Measurements from ENCODE around the gene IFFO2.
A peak's percentile ranks its signal among the peaks of the same experiment; 100 is the strongest.
"Not testable (repeated sequence)": the region's sequence is repeated elsewhere in the genome, so short reads cannot be mapped to it uniquely, and the experiment has no call there.

IFFO2 gene

DNA sequence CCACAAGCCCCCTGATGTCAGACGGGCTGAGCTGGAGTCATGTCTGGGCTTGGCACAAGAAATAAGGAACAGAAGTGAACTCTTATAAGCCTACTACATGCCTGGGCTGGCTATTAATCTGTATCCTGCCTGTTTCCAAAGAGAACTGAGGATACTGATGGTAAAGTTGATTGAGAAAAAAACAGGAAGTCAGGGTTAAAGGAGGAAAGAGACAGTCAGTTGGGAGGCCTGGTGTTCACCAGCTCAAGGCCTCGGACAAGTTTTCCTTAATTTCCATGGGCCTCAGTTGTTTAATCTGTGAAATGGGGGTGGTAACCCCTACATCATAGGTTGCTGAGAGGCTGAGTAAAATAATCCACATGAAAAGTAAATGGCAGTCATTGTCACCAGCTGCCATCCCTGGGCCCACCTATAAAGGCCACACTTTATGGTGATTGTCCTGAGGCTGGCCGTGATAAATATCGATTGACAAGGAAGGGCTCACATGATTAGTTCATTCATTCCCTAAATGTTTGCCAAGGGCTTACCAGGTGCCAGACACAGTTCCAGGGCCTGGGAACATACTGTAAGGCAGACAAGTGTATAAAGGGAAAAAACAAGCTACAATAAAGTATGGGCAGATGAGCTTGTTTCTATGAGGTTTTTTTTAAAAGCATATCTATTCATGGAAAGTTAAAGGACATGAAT, 57.0 kb downstream of the IFFO2 start:
- H3K9me3 Mint-ChIP-seq, result no peaks in the 10 kb centered on the region
- no peak overlapping the region for H3K4me3 Mint-ChIP-seq
- H3K36me3 Mint-ChIP-seq (ENCODE audit: insufficient read depth), result peaks cover 12% of the 10 kb centered on the region
- no peak overlapping the region for H3K27ac Mint-ChIP-seq (ENCODE audit: low read depth)
- DNase-seq (ENCODE audit: low spot score in 2 of 2) (no peak), ATAC-seq (replicated peaks; ENCODE audit: extremely low read depth, poor library complexity, severe bottlenecking) (no peak)
- H3K4me1 Mint-ChIP-seq, result peaks cover 22% of the 10 kb centered on the region
- H3K27me3 Mint-ChIP-seq, result no peaks in the 10 kb centered on the region

DNA sequence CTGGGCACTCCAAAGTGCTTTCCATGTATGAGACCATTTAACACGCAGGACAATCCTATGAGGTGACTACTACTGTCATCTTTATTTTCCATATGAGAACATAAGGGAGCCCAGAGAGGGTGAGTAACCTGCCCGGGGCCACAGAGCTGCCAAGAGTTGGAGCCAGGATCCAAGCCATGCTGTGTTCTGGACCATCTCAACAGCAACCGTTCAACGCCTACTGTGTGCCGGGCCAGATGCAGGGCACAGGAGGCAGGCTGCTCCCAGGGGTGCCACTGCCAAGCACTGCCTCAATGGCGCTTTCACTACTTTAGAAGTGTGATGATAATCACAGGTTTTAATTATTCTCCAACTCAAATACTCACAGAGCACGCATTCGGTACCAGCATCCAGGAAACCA, 57.9 kb downstream of the IFFO2 start:
- no peak overlapping the region for H3K4me3 Mint-ChIP-seq

GRCh38 chr1:18895317-18895716, 61.2 kb downstream of the IFFO2 start:
- no peak for DNase-seq (ENCODE audit: low spot score in 2 of 2)
- Mint-ChIP-seq H3K36me3 (ENCODE audit: insufficient read depth) (peaks cover 2% of the 10 kb centered on the region), H3K27me3 (no peaks in the 10 kb centered on the region), H3K9me3 (no peaks in the 10 kb centered on the region), H3K4me3 (no peak overlapping the region), H3K4me1 (no peaks in the 10 kb centered on the region), H3K27ac (ENCODE audit: low read depth) (no peak overlapping the region)
- ATAC-seq (replicated peaks; ENCODE audit: extremely low read depth, poor library complexity, severe bottlenecking), result no peak

More for the DNA sequence above, 57.9 kb downstream of the IFFO2 start:
- Mint-ChIP-seq H3K36me3 (ENCODE audit: insufficient read depth) (peaks cover 9% of the 10 kb centered on the region), H3K4me1 (peaks cover 21% of the 10 kb centered on the region), H3K27me3 (no peaks in the 10 kb centered on the region), H3K9me3 (no peaks in the 10 kb centered on the region), H3K27ac (ENCODE audit: low read depth) (no peak overlapping the region)
- no peak for ATAC-seq (replicated peaks; ENCODE audit: extremely low read depth, poor library complexity, severe bottlenecking)
- no peak for DNase-seq (ENCODE audit: low spot score in 2 of 2)

DNA sequence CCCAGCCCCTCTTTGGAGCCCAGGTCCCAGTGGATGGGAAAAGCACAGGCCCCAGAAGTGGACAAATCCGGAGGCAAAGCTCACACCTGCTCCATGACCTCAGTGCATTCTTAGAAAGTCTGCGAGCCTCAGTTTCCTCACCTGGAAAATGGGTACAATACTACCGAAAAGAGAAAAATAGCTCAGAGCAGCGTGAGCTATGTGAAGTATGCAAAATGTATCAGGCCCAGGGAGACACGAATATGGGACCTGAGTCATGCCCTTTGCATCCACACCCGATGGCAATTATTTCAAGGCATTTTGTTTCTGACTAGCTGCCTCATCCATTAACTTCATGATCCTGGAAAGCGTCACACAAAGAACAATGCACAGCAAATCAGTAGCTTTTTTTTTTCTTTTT, 63.4 kb downstream of the IFFO2 start:
- Mint-ChIP-seq H3K27me3 (no peaks in the 10 kb centered on the region), H3K4me1 (no peaks in the 10 kb centered on the region), H3K36me3 (ENCODE audit: insufficient read depth) (peaks cover 2% of the 10 kb centered on the region), H3K9me3 (no peaks in the 10 kb centered on the region), H3K4me3 (no peak overlapping the region), H3K27ac (ENCODE audit: low read depth) (no peak overlapping the region)
- no peak for ATAC-seq (replicated peaks; ENCODE audit: extremely low read depth, poor library complexity, severe bottlenecking)
- DNase-seq (ENCODE audit: low spot score in 2 of 2), result no peak

GRCh38 chr1:18891858-18892257, 64.6 kb downstream of the IFFO2 start:
- ATAC-seq (replicated peaks; ENCODE audit: extremely low read depth, poor library complexity, severe bottlenecking); H3K4me3 Mint-ChIP-seq; H3K27me3 Mint-ChIP-seq; H3K36me3 Mint-ChIP-seq (ENCODE audit: insufficient read depth); DNase-seq (ENCODE audit: low spot score in 2 of 2); H3K9me3 Mint-ChIP-seq; H3K4me1 Mint-ChIP-seq: not testable (repeated sequence)
- H3K27ac Mint-ChIP-seq (ENCODE audit: low read depth), result peak overlapping the region; percentile 60

DNA sequence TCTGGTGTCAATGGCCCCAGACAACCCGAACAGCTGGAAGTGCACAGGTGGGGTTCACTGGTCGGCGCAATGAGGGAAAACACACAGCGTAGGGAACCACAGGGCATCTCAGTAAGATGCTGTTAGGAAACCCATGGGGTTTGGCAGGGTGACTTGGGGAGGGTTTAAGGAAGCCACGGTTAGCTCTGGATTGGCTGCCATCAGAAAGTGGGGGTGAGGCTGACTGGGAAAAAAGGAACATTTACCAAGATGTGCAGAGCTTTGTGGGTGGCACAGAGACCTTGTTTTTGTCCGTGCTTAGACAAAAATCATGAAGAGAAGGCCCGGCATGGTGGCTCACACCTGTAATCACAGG, 65.1 kb downstream of the IFFO2 start:
- ATAC-seq (replicated peaks; ENCODE audit: extremely low read depth, poor library complexity, severe bottlenecking), result no peak
- DNase-seq (ENCODE audit: low spot score in 2 of 2), result no peak
- no peak overlapping the region for H3K27ac Mint-ChIP-seq (ENCODE audit: low read depth)
- H3K4me3 Mint-ChIP-seq, result no peak overlapping the region
- no peaks in the 10 kb centered on the region for H3K4me1 Mint-ChIP-seq
- no peaks in the 10 kb centered on the region for H3K9me3 Mint-ChIP-seq
- H3K27me3 Mint-ChIP-seq, result no peaks in the 10 kb centered on the region
- H3K36me3 Mint-ChIP-seq (ENCODE audit: insufficient read depth), result no peaks in the 10 kb centered on the region

GRCh38 chr1:18890706-18891425, 65.6 kb downstream of the IFFO2 start:
- Mint-ChIP-seq H3K27ac (ENCODE audit: low read depth) (no peak overlapping the region), H3K4me1 (no peaks in the 10 kb centered on the region), H3K4me3 (no peak overlapping the region), H3K9me3 (no peaks in the 10 kb centered on the region), H3K27me3 (no peaks in the 10 kb centered on the region), H3K36me3 (ENCODE audit: insufficient read depth) (no peaks in the 10 kb centered on the region)
- ATAC-seq (replicated peaks; ENCODE audit: extremely low read depth, poor library complexity, severe bottlenecking) (no peak), DNase-seq (ENCODE audit: low spot score in 2 of 2) (no peak)

- Mint-ChIP-seq H3K9me3 (no peaks in the 10 kb centered on the region), H3K27me3 (no peaks in the 10 kb centered on the region), H3K27ac (ENCODE audit: low read depth) (peak overlapping the region; percentile 44), H3K4me3 (no peak overlapping the region), H3K4me1 (no peaks in the 10 kb centered on the region), H3K36me3 (ENCODE audit: insufficient read depth) (peaks cover 3% of the 10 kb centered on the region)
- DNase-seq (ENCODE audit: low spot score in 2 of 2), result no peak
- ATAC-seq (replicated peaks; ENCODE audit: extremely low read depth, poor library complexity, severe bottlenecking), result no peak
Observed at GRCh38 chr1:18886003-18886335, 70.5 kb downstream of the IFFO2 start.

DNA sequence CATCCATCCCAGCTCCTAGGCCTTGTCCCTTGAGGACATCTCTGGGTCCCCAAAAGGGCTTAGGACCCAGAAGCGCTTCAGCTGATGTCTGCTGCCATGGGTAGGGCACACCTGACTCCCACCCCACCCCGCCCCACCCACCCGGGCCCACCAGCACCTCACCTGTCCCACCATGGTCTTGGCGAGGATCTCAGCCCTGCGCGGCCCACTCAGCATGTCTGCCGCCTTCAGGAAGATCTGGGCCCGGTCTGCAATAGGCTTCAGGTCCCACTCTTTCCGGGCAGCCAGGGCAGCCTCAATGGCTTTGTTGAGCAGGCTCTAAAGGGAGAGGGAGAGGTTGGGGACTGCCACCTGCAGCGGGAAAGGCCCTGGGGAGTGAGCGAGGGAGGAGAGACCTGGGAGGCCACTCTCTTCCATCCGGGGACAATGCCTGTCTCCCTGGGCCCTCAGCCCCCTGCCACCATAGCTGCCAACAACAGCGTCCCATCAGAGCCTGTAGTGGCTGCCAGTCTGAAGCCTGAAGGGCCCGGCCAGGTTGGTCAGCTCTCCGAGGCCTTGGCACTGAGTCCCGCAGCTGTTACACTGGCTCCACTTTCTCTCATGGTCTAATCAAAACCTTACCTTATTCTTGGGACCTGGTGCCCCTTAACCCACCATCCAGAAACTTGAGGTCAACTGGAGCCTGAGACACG, 71.0 kb downstream of the IFFO2 start:
- Mint-ChIP-seq H3K4me1 (no peaks in the 10 kb centered on the region), H3K4me3 (no peak overlapping the region), H3K9me3 (no peaks in the 10 kb centered on the region), H3K27ac (ENCODE audit: low read depth) (peak overlapping the region; percentile 44), H3K36me3 (ENCODE audit: insufficient read depth) (peaks cover 3% of the 10 kb centered on the region), H3K27me3 (no peaks in the 10 kb centered on the region)
- DNase-seq (ENCODE audit: low spot score in 2 of 2) (no peak), ATAC-seq (replicated peaks; ENCODE audit: extremely low read depth, poor library complexity, severe bottlenecking) (no peak)

DNA sequence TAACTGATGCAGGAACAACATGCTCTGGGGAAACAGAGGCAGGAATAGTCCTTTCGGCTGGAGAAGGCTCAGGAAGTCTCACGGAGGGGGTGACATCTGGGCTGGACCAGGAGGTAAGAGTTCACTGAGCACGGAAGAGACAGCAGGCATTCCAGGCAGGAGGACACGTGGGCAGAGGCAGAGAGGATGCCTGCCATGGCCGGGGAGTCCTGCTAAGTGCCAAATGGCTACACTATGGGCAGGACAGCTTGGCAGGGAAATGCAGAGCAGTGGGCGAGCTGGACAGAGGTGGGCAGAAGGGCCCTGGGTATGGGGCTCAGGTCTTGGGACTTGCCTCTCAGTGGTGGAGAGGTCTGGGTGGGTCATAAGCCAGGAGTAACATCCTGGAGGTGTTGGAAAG, 71.7 kb downstream of the IFFO2 start:
- DNase-seq (ENCODE audit: low spot score in 2 of 2) (no peak), ATAC-seq (replicated peaks; ENCODE audit: extremely low read depth, poor library complexity, severe bottlenecking) (no peak)
- no peaks in the 10 kb centered on the region for H3K9me3 Mint-ChIP-seq
- H3K36me3 Mint-ChIP-seq (ENCODE audit: insufficient read depth), result peaks cover 3% of the 10 kb centered on the region
- no peak overlapping the region for H3K4me3 Mint-ChIP-seq
- no peaks in the 10 kb centered on the region for H3K4me1 Mint-ChIP-seq
- no peaks in the 10 kb centered on the region for H3K27me3 Mint-ChIP-seq
- no peak overlapping the region for H3K27ac Mint-ChIP-seq (ENCODE audit: low read depth)

DNA sequence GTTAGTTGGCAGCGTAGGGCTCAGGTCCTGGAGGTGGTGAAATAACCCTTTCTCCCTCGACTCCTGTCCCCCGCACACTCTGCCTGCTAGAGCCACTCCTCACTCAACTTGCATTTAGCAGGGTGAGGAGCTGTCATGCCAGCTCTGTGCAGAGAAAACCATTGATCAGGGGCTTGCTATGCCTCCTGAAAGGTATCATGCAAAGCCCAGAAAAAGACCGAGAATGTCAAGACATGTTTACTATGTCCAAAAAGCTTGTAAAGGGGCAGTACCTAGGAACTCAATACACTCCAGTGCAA, 72.1 kb downstream of the IFFO2 start:
- DNase-seq (ENCODE audit: low spot score in 2 of 2), result no peak
- Mint-ChIP-seq H3K4me1 (no peaks in the 10 kb centered on the region), H3K27ac (ENCODE audit: low read depth) (no peak overlapping the region), H3K27me3 (no peaks in the 10 kb centered on the region), H3K9me3 (no peaks in the 10 kb centered on the region), H3K36me3 (ENCODE audit: insufficient read depth) (peaks cover 3% of the 10 kb centered on the region), H3K4me3 (no peak overlapping the region)
- no peak for ATAC-seq (replicated peaks; ENCODE audit: extremely low read depth, poor library complexity, severe bottlenecking)

DNA sequence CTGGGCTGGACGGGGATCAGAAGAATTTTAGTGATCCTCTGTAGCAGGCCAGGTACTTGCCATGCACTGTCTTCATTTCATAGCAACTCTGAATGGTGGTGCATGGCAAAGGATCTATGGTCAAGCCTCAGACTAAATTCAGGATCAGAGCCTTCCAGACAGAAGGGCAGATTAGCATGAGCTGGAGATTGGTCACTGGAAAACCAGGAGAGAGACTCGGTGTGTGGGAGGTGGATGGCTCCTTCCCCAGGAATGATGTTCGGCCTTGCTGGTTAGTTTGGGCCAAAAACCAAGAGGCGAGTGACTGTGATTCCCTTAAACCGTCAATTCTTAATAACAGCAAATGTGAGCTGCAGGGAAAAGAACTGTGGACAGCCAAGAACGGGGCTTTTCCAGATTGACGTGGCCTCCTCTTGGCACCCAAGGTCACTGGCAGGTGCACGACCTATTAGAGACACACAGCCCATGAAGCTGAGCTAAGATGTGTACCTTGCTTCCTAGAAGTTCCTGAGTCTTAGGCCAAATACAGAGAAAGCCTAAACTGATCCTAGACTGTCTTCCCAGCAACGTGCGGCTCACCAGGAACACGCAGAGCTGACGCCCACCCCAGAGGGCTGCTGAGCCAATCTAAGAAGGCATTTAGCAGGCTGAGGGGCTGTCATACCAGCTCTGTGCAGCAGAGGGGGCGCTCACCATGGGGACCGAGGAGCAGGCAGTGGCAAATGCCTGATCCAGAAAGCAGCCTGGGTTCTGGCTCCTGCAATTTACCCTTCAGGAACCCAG, 72.6 kb downstream of the IFFO2 start:
- no peaks in the 10 kb centered on the region for H3K9me3 Mint-ChIP-seq
- H3K4me1 Mint-ChIP-seq, result no peaks in the 10 kb centered on the region
- H3K4me3 Mint-ChIP-seq, result no peak overlapping the region
- no peak overlapping the region for H3K27ac Mint-ChIP-seq (ENCODE audit: low read depth)
- peaks cover 3% of the 10 kb centered on the region for H3K36me3 Mint-ChIP-seq (ENCODE audit: insufficient read depth)
- no peaks in the 10 kb centered on the region for H3K27me3 Mint-ChIP-seq
- DNase-seq (ENCODE audit: low spot score in 2 of 2), result peak; percentile 57 to 58
- peak; percentile 49 for ATAC-seq (replicated peaks; ENCODE audit: extremely low read depth, poor library complexity, severe bottlenecking)
